IMR-90 (cell line): Measurements from ENCODE around the gene MPV17. TPM values are rescaled to one million over a fixed set of nuclear protein-coding genes. Genes with fewer than 3 reads are reported as not detected.
A peak's percentile ranks its signal among the peaks of the same experiment; 100 is the strongest.

ENCODE experiments used
- ATAC-seq: fragments of 200-7000 bp; cut with Tn5 transposase; 2 replicates; pipeline ENCODE4 v1.9.1; 2020; ENCODE audit warnings: low read depth, mild to moderate bottlenecking, moderate library complexity
- BruUV-seq: library from RNA; stranded (reverse); fragments of 400-500 nt; replicated peaks from 2 replicates; lab custom pipeline; 2021; lab: Mats Ljungman, UMichigan
- CTCF ChIA-PET: fragments of 300-600 bp; formaldehyde crosslinking; extraction: SDS; loops from one replicate; lab custom pipeline; 2021; ENCODE audit warnings: antibody characterized with exemption; lab: Yijun Ruan, JAX
- POLR2A ChIA-PET: fragments of 300-600 bp; sonication (Branson Sonifier 250); formaldehyde crosslinking; loops from one replicate; lab custom pipeline; 2022; ENCODE audit warnings: antibody characterized with exemption; ENCODE audit not compliant: unreplicated experiment; lab: Charles Lee
- DNase-seq: peaks from one replicate; pipeline ENCODE4 v3.0.0; 2013
- H2AFZ ChIP-seq: replicated peaks from 2 replicates; pipeline ENCODE3; 2013; ENCODE audit warnings: low read length, mild to moderate bottlenecking; ENCODE audit not compliant: poor library complexity
- H2AK5ac ChIP-seq: 2 replicates; pipeline ENCODE4 v1.6.1; 2013; ENCODE audit warnings: low read depth, low read length, inconsistent platforms
- H2AK9ac ChIP-seq: replicated peaks from 2 replicates; pipeline ENCODE3; 2013; ENCODE audit warnings: mild to moderate bottlenecking, low read depth, low read length, moderate library complexity; ENCODE audit not compliant: poor library complexity
- H2BK120ac ChIP-seq: 2 replicates; pipeline ENCODE4 v1.6.1; 2013; ENCODE audit warnings: low read depth, low read length, inconsistent platforms
- H2BK15ac ChIP-seq: 3 replicates; pipeline ENCODE4 v1.6.1; 2013; ENCODE audit warnings: low read depth, low read length, inconsistent platforms
- H2BK20ac ChIP-seq: 2 replicates; pipeline ENCODE4 v1.6.1; 2013; ENCODE audit warnings: low read depth, mild to moderate bottlenecking, inconsistent platforms, low read length, moderate library complexity
- H2BK5ac ChIP-seq: 2 replicates; pipeline ENCODE4 v1.6.1; 2013; ENCODE audit warnings: mild to moderate bottlenecking, low read depth, low read length, inconsistent platforms; ENCODE audit not compliant: poor library complexity, severe bottlenecking
- H3K14ac ChIP-seq: replicated peaks from 2 replicates; pipeline ENCODE4 v1.6.1; 2013; ENCODE audit warnings: low read depth, low read length, inconsistent platforms
- H3K18ac ChIP-seq: 2 replicates; pipeline ENCODE4 v1.6.1; 2013; ENCODE audit warnings: low read depth, low read length, control low read depth
- H3K23ac ChIP-seq: 2 replicates; pipeline ENCODE4 v1.6.1; 2013; ENCODE audit warnings: low read depth, low read length, inconsistent platforms
- H3K27ac ChIP-seq: 2 replicates; pipeline ENCODE4 v1.5.1; 2013; ENCODE audit warnings: mild to moderate bottlenecking, control low read depth, low read length; ENCODE audit not compliant: insufficient read depth
- H3K27me3 ChIP-seq: 2 replicates; pipeline ENCODE4 v1.6.1; 2013; ENCODE audit warnings: low read length; ENCODE audit not compliant: control insufficient read depth, insufficient read depth
- H3K36me3 ChIP-seq: 2 replicates; pipeline ENCODE4 v1.6.1; 2013; ENCODE audit warnings: low read length, mixed read lengths; ENCODE audit not compliant: control insufficient read depth, insufficient read depth
- H3K4ac ChIP-seq: 2 replicates; pipeline ENCODE4 v1.6.1; 2013; ENCODE audit warnings: low read depth, low read length, inconsistent platforms
- H3K4me1 ChIP-seq: 2 replicates; pipeline ENCODE4 v1.6.1; 2013; ENCODE audit warnings: low read length, mixed read lengths; ENCODE audit not compliant: control insufficient read depth, insufficient read depth
- H3K4me2 ChIP-seq: 2 replicates; pipeline ENCODE4 v1.6.1; 2013; ENCODE audit warnings: low read depth, mild to moderate bottlenecking, control low read depth, low read length, moderate library complexity
- H3K4me3 ChIP-seq: 2 replicates; pipeline ENCODE4 v1.5.1; 2013; ENCODE audit warnings: low read depth, mild to moderate bottlenecking, control low read depth, low read length, moderate library complexity; ENCODE audit not compliant: insufficient read depth
- H3K56ac ChIP-seq: 2 replicates; pipeline ENCODE4 v1.6.1; 2013; ENCODE audit warnings: low read length, inconsistent platforms; ENCODE audit not compliant: insufficient read depth; ENCODE audit errors: extremely low read depth
- H3K79me1 ChIP-seq, 2 experiments: 2 replicates each; pipeline ENCODE4 v1.6.1; 2013; ENCODE audit warnings: low read length in 2 of 2, inconsistent platforms in 1 of 2, low read depth in 1 of 2
- H3K9ac ChIP-seq: 2 replicates; pipeline ENCODE4 v1.6.1; 2013; ENCODE audit warnings: low read depth, low read length, control low read depth
- H3K9me1 ChIP-seq: 2 replicates; pipeline ENCODE4 v1.6.1; 2013; ENCODE audit warnings: low read length, inconsistent platforms; ENCODE audit not compliant: insufficient read depth
- H3K9me3 ChIP-seq: 2 replicates; pipeline ENCODE4 v1.6.1; 2013; ENCODE audit warnings: low read length; ENCODE audit not compliant: control insufficient read depth, insufficient read depth
- H4K20me1 ChIP-seq: 2 replicates; pipeline ENCODE4 v1.6.1; 2013; ENCODE audit warnings: low read length, inconsistent platforms; ENCODE audit not compliant: insufficient read depth
- H4K5ac ChIP-seq: 2 replicates; pipeline ENCODE4 v1.6.1; 2013; ENCODE audit warnings: mild to moderate bottlenecking, low read depth, low read length, control low read depth
- H4K8ac ChIP-seq, 2 experiments: 2 replicates each; pipeline ENCODE4 v1.6.1; 2013; ENCODE audit warnings: low read depth in 2 of 2, low read length in 2 of 2, control low read depth in 1 of 2, inconsistent platforms in 1 of 2
- H4K91ac ChIP-seq: 2 replicates; pipeline ENCODE4 v1.6.1; 2013; ENCODE audit warnings: low read depth, low read length, inconsistent platforms; ENCODE audit not compliant: insufficient read depth
- BHLHE40 ChIP-seq: fragments of 150-350 bp; IDR thresholded peaks from 2 replicates; pipeline ENCODE4 v1.6.1; 2016; ENCODE audit warnings: mild to moderate bottlenecking, low read depth, low read length
- CHD1 ChIP-seq: IDR thresholded peaks from 2 replicates; pipeline ENCODE4 v1.6.1; 2012; ENCODE audit warnings: low read depth, low read length, improper control_type of control experiment
- ELK1 ChIP-seq: fragments of 150-350 bp; IDR thresholded peaks from 2 replicates; pipeline ENCODE4 v1.6.1; 2016; ENCODE audit warnings: low read depth, mild to moderate bottlenecking, low read length, moderate library complexity, borderline replicate concordance
- FOS ChIP-seq: fragments of 150-350 bp; IDR thresholded peaks from 2 replicates; pipeline ENCODE4 v1.6.1; 2016; ENCODE audit warnings: low read depth, low read length
- RAD21 ChIP-seq: IDR thresholded peaks from 2 replicates; pipeline ENCODE4 v1.6.1; 2012; ENCODE audit warnings: low read length, improper control_type of control experiment
- RFX5 ChIP-seq: IDR thresholded peaks from 2 replicates; pipeline ENCODE4 v1.8.0; 2012; ENCODE audit warnings: low read depth, mild to moderate bottlenecking, low read length, moderate library complexity
- SMC3 ChIP-seq: fragments of 150-350 bp; IDR thresholded peaks from 2 replicates; pipeline ENCODE4 v1.6.1; 2016; ENCODE audit warnings: low read depth, mild to moderate bottlenecking, antibody characterized with exemption, low read length, moderate library complexity
- WGBS, 2 experiments: methylation state at CpG; one replicate each; pipeline versions ENCODE4 v1.1.5 to v1.1.7; 2013; ENCODE audit warnings: missing lambda C conversion rate in 2 of 2; ENCODE audit not compliant: insufficient read length in 1 of 2; ENCODE audit errors: extremely low coverage in 2 of 2; 5-methylcytosine and 5-hydroxymethylcytosine counted together
- dilution Hi-C: fragments of 300-500 bp; cut with HindIII; formaldehyde crosslinking; loops from one replicate; pipeline ENCODE4 v1.14.3; 2018; ENCODE audit warnings: low sequenced_read_pairs; ENCODE audit not compliant: unreplicated experiment
- in situ Hi-C: fragments of 300-500 bp; cut with MboI; formaldehyde crosslinking; loops from 3 replicates; pipeline ENCODE4 v1.14.3; 2019; ENCODE audit warnings: low sequenced_read_pairs, inconsistent platforms, mixed read lengths
- intact Hi-C: fragments of 100-400 bp; cut with micrococcal nuclease; formaldehyde crosslinking; loops from 2 replicates; pipeline ENCODE4 v1.10.0; 2022
- polyA plus RNA-seq, 3 experiments: library from polyadenylated mRNA; depleted of rRNA; stranded (reverse); fragments of >200 nt; gene quantifications; 2 replicates each; pipeline ENCODE4 v1.2.3, GENCODE V29; 2012; ENCODE audit warnings: low replicate concordance in 1 of 3
- total RNA-seq: library from RNA; depleted of rRNA; stranded (reverse); fragments of >200 nt; gene quantifications from 2 replicates; pipeline ENCODE4 v1.2.3, GENCODE V29; 2012

The MPV17 gene
- total and polyA plus RNA-seq, 2 of the 4 experiments (the other 2 are of a cell fraction): 70.4 to 160 TPM

GRCh38 chr2:27264253-27264752 lies 58.6 kb downstream of the MPV17 start:
- Histone ChIP-seq H3K4me3 (no peak overlapping the region; the same call in 1 of the 2 replicates), H4K20me1 (no peaks in the 10 kb centered on the region), H2AFZ (peak overlapping the region; percentile 92), H3K9ac (no peak overlapping the region), H2AK5ac (no peak overlapping the region), H2BK5ac (no peak overlapping the region), H2BK120ac (no peak overlapping the region), H4K5ac (no peak overlapping the region), H3K4me2 (peak overlapping the region; percentile 83; the same call in 1 of the 2 replicates), H3K79me1 (no peaks in the 10 kb centered on the region), H2BK20ac (no peak overlapping the region), H4K8ac (no peak overlapping the region), H3K18ac (no peak overlapping the region), H3K14ac (no peak overlapping the region), H3K23ac (peak overlapping the region; percentile 77; the same call in 1 of the 2 replicates), H3K27me3 (peaks cover 82% of the 10 kb centered on the region), H3K56ac (no peak overlapping the region), H2BK15ac (no peak overlapping the region), H3K27ac (no peak overlapping the region), H3K4ac (no peak overlapping the region), H4K91ac (no peak overlapping the region), H3K9me1 (no peaks in the 10 kb centered on the region), H2AK9ac (peak overlapping the region; percentile 29), H3K9me3 (no peaks in the 10 kb centered on the region; the same call in 1 of the 2 replicates), H3K36me3 (no peaks in the 10 kb centered on the region), H3K4me1 (peaks cover 4% of the 10 kb centered on the region; the same call in 1 of the 2 replicates)
- dilution Hi-C loops: no loop called here
- WGBS, 2 experiments: 0% methylated on average over 3 of the region's 38 CpGs; no CpG with 5 or more reads in 1 of the 2 experiments
- in situ Hi-C loops: no loop called here
- ATAC-seq (no peak), DNase-seq (no peak)
- CTCF ChIA-PET: interaction anchor here (0.7 to 2.8 kb wide), 5 partner anchors 9 to 39 kb away, joined by 3 to 8 read pairs (median 5); no protein-coding TSS in a partner anchor
- no peak for TF ChIP-seq RAD21
- TF ChIP-seq SMC3: no peak
- TF ChIP-seq ELK1: no peak
- TF ChIP-seq RFX5: no peak
- TF ChIP-seq BHLHE40: peak; percentile 37; the same call in 1 of the 2 replicates
- TF ChIP-seq FOS: no peak
- no peak for TF ChIP-seq CHD1
- intact Hi-C loops: no loop called here
- no TSS peak for BruUV-seq
- POLR2A ChIA-PET: no interaction called here
